HepG2 (cell line): ENCODE results near the gene DPEP2NB. TPM values are rescaled to one million over a fixed set of nuclear protein-coding genes. Genes with fewer than 3 reads are reported as not detected.

Experiments
- ATAC-seq: fragments of 200-7000 bp; cut with Tn5 transposase; 3 replicates; pipeline ENCODE4 v1.9.1; 2020; ENCODE audit warnings: mild to moderate bottlenecking, moderate library complexity
- BruUV-seq: library from RNA; stranded (reverse); fragments of 400-500 nt; replicated peaks from 2 replicates; lab custom pipeline; 2021; lab: Mats Ljungman, UMichigan
- CTCF ChIA-PET: fragments of 300-600 bp; formaldehyde crosslinking; extraction: SDS; loops from one replicate; lab custom pipeline; 2021; ENCODE audit warnings: low total read pairs, inconsistent platforms, low intra/inter-chr PET ratio; lab: Yijun Ruan, JAX
- POLR2A ChIA-PET: fragments of 350-600 bp; sonication (Branson Sonifier 250); formaldehyde crosslinking; loops from one replicate; lab custom pipeline; 2020; ENCODE audit warnings: antibody characterized with exemption, inconsistent platforms; lab: Yijun Ruan, JAX
- DNase-seq: peaks from one replicate; pipeline ENCODE4 v3.0.0-alpha.2; 2015; ENCODE audit warnings: low spot score
- FAIRE-seq: peaks from 3 replicates; lab custom pipeline; 2011; peaks lifted over from hg19 to GRCh38; lab: Jason Lieb, UNC
- H2AFZ ChIP-seq: one replicate; pipeline ENCODE4 v1.6.1; 2011; ENCODE audit warnings: low read length, inconsistent platforms
- H3K27ac ChIP-seq: fragments of 300-600 bp; 3 replicates; pipeline ENCODE4 v1.8.0; 2011; ENCODE audit warnings: mixed run types, mild to moderate bottlenecking, mixed read lengths, low read length, inconsistent platforms; ENCODE audit not compliant: insufficient read depth; ENCODE audit errors: extremely low read length
- H3K27me3 ChIP-seq, 2 experiments: fragments of 200-600 bp in 1 of 2; 2 replicates in 1 of 2; 3 replicates in 1 of 2; pipeline versions ENCODE4 v1.6.0 to v1.8.0; 2011; ENCODE audit warnings: low read length in 2 of 2, mild to moderate bottlenecking in 2 of 2, moderate library complexity in 2 of 2, inconsistent platforms in 1 of 2; ENCODE audit not compliant: insufficient read depth in 2 of 2, control insufficient read depth in 1 of 2
- H3K36me3 ChIP-seq, 2 experiments: fragments of 200-600 bp in 1 of 2; replicated peaks in 1 of 2; 2 replicates in 1 of 2; 3 replicates in 1 of 2; pipeline versions ENCODE4 v1.5.1 to v1.8.0; 2011; ENCODE audit warnings: low read length in 2 of 2, inconsistent platforms in 1 of 2; ENCODE audit not compliant: insufficient read depth in 2 of 2, control insufficient read depth in 1 of 2
- H3K4me1 ChIP-seq: 2 replicates; pipeline ENCODE4 v1.5.1; 2012; ENCODE audit warnings: low read length, inconsistent platforms; ENCODE audit not compliant: insufficient read depth
- H3K4me2 ChIP-seq: 2 replicates; pipeline ENCODE4 v1.6.0; 2011; ENCODE audit warnings: low read depth, low read length, inconsistent platforms
- H3K4me3 ChIP-seq, 3 experiments: fragments of 200-600 bp in 1 of 3; sonication (generic), shearing (Covaris generic) in 1 of 3; replicated peaks in 1 of 3; 2 replicates each; pipeline ENCODE4 v1.5.1; 2011 to 2016; ENCODE audit warnings: low read length in 3 of 3, inconsistent platforms in 2 of 3, low read depth in 2 of 3, mild to moderate bottlenecking in 2 of 3, control low read depth in 1 of 3, mixed read lengths in 1 of 3; ENCODE audit not compliant: insufficient read depth in 1 of 3
- H3K79me2 ChIP-seq: one replicate; pipeline ENCODE4 v1.6.1; 2011; ENCODE audit warnings: low read length, inconsistent platforms; ENCODE audit not compliant: insufficient read depth
- H3K9ac ChIP-seq: 2 replicates; pipeline ENCODE4 v1.6.0; 2011; ENCODE audit warnings: mild to moderate bottlenecking, low read depth, low read length, inconsistent platforms; ENCODE audit not compliant: insufficient read depth
- H3K9me3 ChIP-seq: 2 replicates; pipeline ENCODE4 v1.5.1; 2012; ENCODE audit warnings: mild to moderate bottlenecking, low read length
- H4K20me1 ChIP-seq: 2 replicates; pipeline ENCODE4 v1.6.0; 2011; ENCODE audit warnings: inconsistent platforms, mild to moderate bottlenecking, low read length, moderate library complexity; ENCODE audit not compliant: insufficient read depth
- AKAP8 ChIP-seq: sonication (generic); formaldehyde crosslinking; IDR thresholded peaks from 2 replicates; pipeline ENCODE4 v1.5.1; 2020; ENCODE audit warnings: mild to moderate bottlenecking, missing genetic modification reagents
- ATF4 ChIP-seq, 2 experiments: fragments of 450-650 bp in 1 of 2; sonication (generic) in 1 of 2; formaldehyde crosslinking; IDR thresholded peaks; 2 replicates each; pipeline versions ENCODE4 v1.5.0 to v1.8.0; 2020 to 2022; ENCODE audit warnings: mild to moderate bottlenecking in 1 of 2, missing genetic modification reagents in 1 of 2
- ATRX ChIP-seq: sonication (generic); formaldehyde crosslinking; IDR thresholded peaks from 2 replicates; pipeline ENCODE4 v1.4.0; 2020; ENCODE audit warnings: missing genetic modification reagents, borderline replicate concordance
- DMTF1 ChIP-seq: sonication (generic); formaldehyde crosslinking; IDR thresholded peaks from 2 replicates; pipeline ENCODE4 v1.4.0; 2020; ENCODE audit warnings: mild to moderate bottlenecking, missing genetic modification reagents
- HMGXB4 ChIP-seq, 2 experiments: sonication (generic) in 1 of 2; formaldehyde crosslinking in 1 of 2; IDR thresholded peaks; 2 replicates each; pipeline versions ENCODE4 v1.4.0 to v1.6.1; 2018 to 2020; ENCODE audit warnings: missing genetic modification reagents in 2 of 2, borderline replicate concordance in 1 of 2, low read depth in 1 of 2, mild to moderate bottlenecking in 1 of 2, missing biosample characterization in 1 of 2
- HNF4G ChIP-seq, 2 experiments: sonication (generic) in 1 of 2; formaldehyde crosslinking in 1 of 2; IDR thresholded peaks; 2 replicates each; pipeline versions ENCODE4 v1.4.0 to v1.6.1; 2011 to 2020; ENCODE audit warnings: borderline replicate concordance in 2 of 2, low read depth in 2 of 2, mild to moderate bottlenecking in 2 of 2, low read length in 1 of 2, missing genetic modification reagents in 1 of 2, moderate library complexity in 1 of 2
- ISX ChIP-seq: sonication (generic); formaldehyde crosslinking; conservative IDR thresholded peaks from 2 replicates; pipeline ENCODE4 v1.5.0; 2020; ENCODE audit warnings: missing genetic modification reagents
- KLF9 ChIP-seq: IDR thresholded peaks from 2 replicates; pipeline ENCODE4 v1.6.1; 2016; ENCODE audit warnings: low read depth
- LBX2 ChIP-seq: sonication (generic); formaldehyde crosslinking; IDR thresholded peaks from 2 replicates; pipeline ENCODE4 v1.5.0; 2020; ENCODE audit warnings: missing genetic modification reagents, mild to moderate bottlenecking, borderline replicate concordance
- SCMH1 ChIP-seq: sonication (generic); formaldehyde crosslinking; IDR thresholded peaks from 2 replicates; pipeline ENCODE4 v1.9.0; 2021; ENCODE audit warnings: missing genetic modification reagents, mild to moderate bottlenecking, borderline replicate concordance
- THAP11 ChIP-seq: IDR thresholded peaks from 2 replicates; pipeline ENCODE4 v1.6.1; 2016; ENCODE audit warnings: missing biosample characterization, missing genetic modification reagents
- TRIM24 ChIP-seq: sonication (generic); formaldehyde crosslinking; IDR thresholded peaks from 2 replicates; pipeline ENCODE4 v1.8.0; 2022; ENCODE audit warnings: mild to moderate bottlenecking, missing genetic modification reagents
- YEATS4 ChIP-seq: sonication (generic); formaldehyde crosslinking; IDR thresholded peaks from 2 replicates; pipeline ENCODE4 v1.4.0; 2020; ENCODE audit warnings: missing genetic modification reagents, borderline replicate concordance
- ZBTB21 ChIP-seq: sonication (generic); formaldehyde crosslinking; IDR thresholded peaks from 2 replicates; pipeline ENCODE4 v1.4.0; 2020; ENCODE audit warnings: missing genetic modification reagents
- ZFP41 ChIP-seq: sonication (generic); formaldehyde crosslinking; IDR thresholded peaks from 2 replicates; pipeline ENCODE4 v1.4.0; 2020; ENCODE audit warnings: mild to moderate bottlenecking, missing genetic modification reagents, borderline replicate concordance
- ZIK1 ChIP-seq: sonication (generic); formaldehyde crosslinking; IDR thresholded peaks from 2 replicates; pipeline ENCODE4 v1.5.0; 2020; ENCODE audit warnings: mild to moderate bottlenecking, low read depth, missing genetic modification reagents, borderline replicate concordance
- ZNF576 ChIP-seq: sonication (generic); formaldehyde crosslinking; IDR thresholded peaks from 2 replicates; pipeline ENCODE4 v1.4.0; 2020; ENCODE audit warnings: mild to moderate bottlenecking, missing genetic modification reagents
- in situ Hi-C: cut with HindIII; loops from 2 replicates; pipeline ENCODE4 v1.10.0; 2017; ENCODE audit warnings: low pct_unique_long_range_greater_than_20kb; ENCODE audit not compliant: extremely low pct_ligation_motif_present
- intact Hi-C: fragments of 100-400 bp; cut with micrococcal nuclease; formaldehyde crosslinking; loops from one replicate; pipeline ENCODE4 v1.10.0; 2022; ENCODE audit not compliant: unreplicated experiment
- polyA plus RNA-seq, 8 experiments: library from polyadenylated mRNA; depleted of rRNA in 3 of 8; stranded (reverse) in 7 of 8; unstranded in 1 of 8; fragments of >200 nt; fragmentation: Illumina TruSeq in 4 of 8; extraction: Trizol in 4 of 8; gene quantifications; 2 replicates each; pipeline versions ENCODE4 v1.2.1 to v1.2.3, GENCODE V29; 2011 to 2016; ENCODE audit warnings: low read depth in 4 of 8, missing spikeins in 1 of 8, mixed read lengths in 1 of 8; ENCODE audit not compliant: insufficient read depth in 1 of 8
- total RNA-seq, 5 experiments: library from RNA; depleted of rRNA; stranded (reverse); fragments of >200 nt; fragmentation: Illumina TruSeq; extraction: Trizol; gene quantifications; 2 replicates each; pipeline ENCODE4 v1.2.3, GENCODE V29; 2016; ENCODE audit warnings: low read depth in 1 of 5

Gene DPEP2NB
- total and polyA plus RNA-seq, 2 of the 13 experiments (the other 11 are each of a cell fraction or from before 2014, with no cell fraction given) = not detected

GRCh38 chr16:68059804-68060203, 44.1 kb upstream of the DPEP2NB start:
- Histone ChIP-seq H3K9ac (no peak overlapping the region), H2AFZ (no peak overlapping the region), H3K4me2 (no peak overlapping the region), H3K9me3 (no peaks in the 10 kb centered on the region), H3K4me1 (no peaks in the 10 kb centered on the region), H3K27ac (no peak overlapping the region), H3K27me3 (no peaks in the 10 kb centered on the region), H3K79me2 (no peaks in the 10 kb centered on the region), H4K20me1 (no peaks in the 10 kb centered on the region), H3K36me3 (peaks cover 26 to 38% of the 10 kb centered on the region in 2 experiments), H3K4me3 (no peak overlapping the region)
- ChIA-PET POLR2A (no interaction called here), CTCF (no interaction called here)
- no peak for ATAC-seq
- BruUV-seq = no TSS peak
- in situ Hi-C loops = no loop called here
- intact Hi-C loops = loop anchor here (10.0 kb wide), 1 partner anchor 245 kb away; no protein-coding TSS in a partner anchor
- TF ChIP-seq ISX (no peak), YEATS4 (no peak), THAP11 (CRISPR knock-in tag) (no peak), DMTF1 (no peak), ZBTB21 (CRISPR knock-in tag) (no peak), ZNF576 (CRISPR knock-in tag) (no peak), LBX2 (CRISPR knock-in tag) (no peak), ATRX (CRISPR knock-in tag) (no peak), TRIM24 (CRISPR knock-in tag) (no peak), HNF4G (IDR thresholded peaks at IDR 0.05; ENCODE audit: borderline replicate concordance, low read depth, low read length) (no peak), HNF4G (CRISPR knock-in tag; IDR thresholded peaks at IDR 0.05; ENCODE audit: borderline replicate concordance, low read depth) (no peak), ZIK1 (no peak), HMGXB4 (CRISPR knock-in tag; IDR thresholded peaks at IDR 0.05; ENCODE audit: borderline replicate concordance in 1 of 2, low read depth in 1 of 2) (no peak), AKAP8 (no peak), KLF9 (CRISPR knock-in tag) (no peak), SCMH1 (no peak), ATF4 (CRISPR knock-in tag; IDR thresholded peaks at IDR 0.05) (no peak), ZFP41 (CRISPR knock-in tag) (no peak)
- no peak for DNase-seq
- FAIRE-seq = no peak
